Neuron (in vitro differentiated cells): ENCODE results near the gene CD70.

Source experiments
- H2AFZ ChIP-seq: one replicate; pipeline ENCODE4 v1.6.1; 2013; ENCODE audit warnings: low read depth, mild to moderate bottlenecking, inconsistent platforms, low read length, moderate library complexity
- H3K27me3 ChIP-seq: one replicate; pipeline ENCODE4 v1.6.1; 2013; ENCODE audit warnings: low read length; ENCODE audit not compliant: insufficient read depth
- H3K36me3 ChIP-seq: one replicate; pipeline ENCODE4 v1.6.1; 2013; ENCODE audit warnings: low read length; ENCODE audit not compliant: insufficient read depth
- H3K4me1 ChIP-seq: one replicate; pipeline ENCODE4 v1.6.1; 2013; ENCODE audit warnings: low read length; ENCODE audit not compliant: insufficient read depth
- H3K4me3 ChIP-seq: 2 replicates; pipeline ENCODE4 v1.5.1; 2013; ENCODE audit warnings: mild to moderate bottlenecking, low read length, moderate library complexity
- H3K9me3 ChIP-seq: one replicate; pipeline ENCODE4 v1.6.1; 2013; ENCODE audit warnings: low read length

CD70 gene

GRCh38 chr19:6543866-6544347 lies 47.0 kb downstream of the CD70 start:
- Histone ChIP-seq H2AFZ (no peak overlapping the region), H3K4me3 (no peak overlapping the region), H3K9me3 (peaks cover 1% of the 10 kb centered on the region), H3K36me3 (no peaks in the 10 kb centered on the region), H3K27me3 (no peaks in the 10 kb centered on the region), H3K4me1 (no peaks in the 10 kb centered on the region)

DNA sequence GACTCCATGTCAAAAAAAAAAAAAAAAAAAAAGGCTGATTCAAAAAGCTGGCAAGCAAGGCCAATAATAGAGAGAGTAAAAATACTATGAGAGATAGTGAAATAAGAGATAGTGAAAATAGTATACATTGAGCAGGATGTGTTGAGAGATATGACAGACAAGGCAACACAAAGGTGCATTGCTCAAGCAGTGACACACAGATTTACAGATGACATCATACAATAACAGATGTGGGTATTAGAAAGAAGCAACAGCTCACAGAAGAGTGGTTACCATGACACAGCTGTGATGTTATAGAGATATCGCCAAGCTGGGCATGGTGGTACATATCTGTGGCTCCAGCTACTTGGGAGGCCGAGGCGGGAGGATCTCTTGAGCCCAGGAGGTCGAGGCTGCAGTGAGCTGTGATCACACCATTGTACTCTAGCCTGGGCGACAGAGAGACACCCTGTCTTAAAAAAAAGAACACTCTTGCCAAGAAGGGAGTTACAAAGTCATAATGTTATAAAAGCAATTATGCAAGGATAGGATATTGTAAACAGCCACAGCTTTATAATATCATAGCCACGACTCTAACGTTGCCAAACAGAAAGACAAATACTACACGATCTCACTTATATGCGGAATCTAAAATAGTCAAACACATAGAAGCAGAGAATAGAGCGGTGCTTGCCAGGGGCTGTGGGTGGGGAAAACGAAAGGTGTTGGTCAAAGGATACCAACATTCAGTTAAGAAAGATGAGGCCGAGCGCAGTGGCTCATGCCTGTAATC lies 49.8 kb downstream of the CD70 start:
- H3K4me1 ChIP-seq = no peaks in the 10 kb centered on the region
- no peak overlapping the region for H2AFZ ChIP-seq
- H3K9me3 ChIP-seq = peaks cover 3% of the 10 kb centered on the region
- H3K4me3 ChIP-seq = no peak overlapping the region
- H3K36me3 ChIP-seq = no peaks in the 10 kb centered on the region
- H3K27me3 ChIP-seq = no peaks in the 10 kb centered on the region

DNA sequence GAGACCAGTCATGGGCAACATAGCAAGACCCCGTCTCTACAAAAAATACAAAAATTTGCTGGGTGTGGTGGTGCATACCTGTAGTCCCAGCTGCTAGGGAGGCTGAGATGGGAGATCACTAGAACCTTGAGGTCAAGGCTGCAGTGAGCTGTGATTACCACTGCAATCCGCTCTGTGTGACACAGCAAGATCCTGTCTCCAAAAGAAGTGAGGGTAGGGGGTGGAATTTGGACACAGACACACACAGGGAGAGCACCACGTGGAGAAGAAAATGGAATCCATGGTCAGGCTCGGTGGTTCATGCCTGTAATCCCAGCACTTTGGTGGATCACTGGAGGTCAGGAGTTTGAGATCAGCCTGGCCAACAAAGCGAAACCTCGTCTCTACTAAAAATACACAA lies 51.4 kb downstream of the CD70 start:
- H3K4me3 ChIP-seq = no peak overlapping the region
- H2AFZ ChIP-seq = no peak overlapping the region
- H3K36me3 ChIP-seq = no peaks in the 10 kb centered on the region
- no peaks in the 10 kb centered on the region for H3K4me1 ChIP-seq
- H3K27me3 ChIP-seq = no peaks in the 10 kb centered on the region
- peaks cover 3% of the 10 kb centered on the region for H3K9me3 ChIP-seq
